Heart left ventricle (tissue), 13 donors: ENCODE data around the gene ZDHHC11B.

Source experiments
- POLR2A ChIP-seq, 2 donors: fragments of 450-650 bp; IDR thresholded peaks; one replicate each; pipeline ENCODE4 v1.6.1; 2017; ENCODE audit warnings: antibody characterized with exemption in 2 of 2, mild to moderate bottlenecking in 2 of 2, moderate library complexity in 2 of 2
- TF ChIP-seq, protein P1 (sequence below), 12 donors: fragments of 200-600 bp; sonication (generic) in 4 of 12; IDR thresholded peaks; one replicate each; pipeline versions ENCODE4 v1.5.0 to v1.8.0; 2018 to 2022; ENCODE audit warnings: antibody characterized with exemption in 12 of 12, mild to moderate bottlenecking in 5 of 12
- donor health status: ischemic (EF 13 %, LVEDD 7.1; RV severe dilation, severe dysfunction).
- donor health status: DM: no; HTN: yes; CAD: no.
- donor health status: DM: no; HTN: no; CAD: no.
- donor health status: ischemic (EF 25% LVEDD 6.9; RV normal size, moderate dysfunction).
- donor health status: ischemic (EF 25% LVEDD 5.7; RV mildly dilated, moderate dysfunction).
- donor health status: ischemic (EF 35%, LVEDD 5.7; RV mildly dilated, moderate dysfunction).
- donor health status: nonischemic (EF 11% LVEDD 7.7; RV severe dilation, severe dysfunction).
- donor health status: DM: yes; HTN: yes; CAD: no.
- donor health status: PGD.
- donor health status: ischemic (EF 29% LVEDD 5.4; RV normal size, mild dysfunction).
- donor health status: nonischemic (EF 23%, LVEDD 6.1; RV moderate dilation, normal function).

DNA sequence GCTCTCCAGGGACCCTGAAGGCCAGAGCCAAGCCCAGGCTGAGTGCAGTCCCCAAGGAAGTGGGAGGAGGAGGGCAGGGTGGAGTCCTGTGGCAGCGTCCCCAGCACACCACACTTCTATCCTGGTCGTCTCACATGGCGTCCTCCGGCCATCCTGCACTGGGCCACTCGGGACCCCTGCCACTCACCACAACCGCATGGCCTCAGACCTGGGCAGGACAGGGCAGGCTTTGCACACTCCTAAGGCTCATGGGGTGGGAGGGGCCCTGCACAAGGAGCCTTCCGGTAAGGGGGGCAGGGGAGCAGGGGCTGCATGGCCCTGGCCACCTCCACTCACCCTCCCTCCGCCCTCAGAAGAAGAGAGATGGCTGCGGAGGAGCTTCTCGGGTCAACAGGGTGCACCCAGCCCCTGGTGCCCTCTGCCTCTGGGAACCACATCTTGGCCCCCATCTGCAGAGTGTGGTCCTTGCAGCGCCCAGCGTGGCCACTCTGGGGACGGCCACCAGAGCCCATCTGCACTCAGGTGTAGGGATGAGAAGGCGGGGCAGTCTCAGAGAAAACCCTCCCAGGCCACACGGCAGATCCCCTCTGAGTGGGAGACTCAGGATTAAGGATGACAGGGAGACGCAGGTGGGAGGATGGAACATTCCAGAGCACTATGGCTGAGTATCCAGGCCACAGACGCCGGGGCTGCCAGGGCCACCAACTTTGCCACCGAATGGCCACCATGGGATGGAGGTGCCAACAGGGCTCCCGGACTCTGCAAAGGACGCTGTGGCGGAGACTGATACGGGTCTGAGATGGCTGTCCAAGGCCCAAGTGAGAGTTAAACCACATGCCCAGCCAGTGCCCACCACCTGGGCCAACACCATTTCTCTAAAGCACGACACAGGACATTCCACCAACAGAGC is 99.0 kb downstream of the ZDHHC11B start:
- TF ChIP-seq POLR2A (IDR thresholded peaks at IDR 0.05), result no peak
- TF ChIP-seq, protein P1, sequence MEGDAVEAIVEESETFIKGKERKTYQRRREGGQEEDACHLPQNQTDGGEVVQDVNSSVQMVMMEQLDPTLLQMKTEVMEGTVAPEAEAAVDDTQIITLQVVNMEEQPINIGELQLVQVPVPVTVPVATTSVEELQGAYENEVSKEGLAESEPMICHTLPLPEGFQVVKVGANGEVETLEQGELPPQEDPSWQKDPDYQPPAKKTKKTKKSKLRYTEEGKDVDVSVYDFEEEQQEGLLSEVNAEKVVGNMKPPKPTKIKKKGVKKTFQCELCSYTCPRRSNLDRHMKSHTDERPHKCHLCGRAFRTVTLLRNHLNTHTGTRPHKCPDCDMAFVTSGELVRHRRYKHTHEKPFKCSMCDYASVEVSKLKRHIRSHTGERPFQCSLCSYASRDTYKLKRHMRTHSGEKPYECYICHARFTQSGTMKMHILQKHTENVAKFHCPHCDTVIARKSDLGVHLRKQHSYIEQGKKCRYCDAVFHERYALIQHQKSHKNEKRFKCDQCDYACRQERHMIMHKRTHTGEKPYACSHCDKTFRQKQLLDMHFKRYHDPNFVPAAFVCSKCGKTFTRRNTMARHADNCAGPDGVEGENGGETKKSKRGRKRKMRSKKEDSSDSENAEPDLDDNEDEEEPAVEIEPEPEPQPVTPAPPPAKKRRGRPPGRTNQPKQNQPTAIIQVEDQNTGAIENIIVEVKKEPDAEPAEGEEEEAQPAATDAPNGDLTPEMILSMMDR (IDR thresholded peaks at IDR 0.05), result no peak
